Superior temporal gyrus (tissue), 1 donor: ENCODE measurements around the gene COL1A1.

Experiments
- DNase-seq: peaks from one replicate; pipeline ENCODE4 v3.0.0-alpha.2; 2016; ENCODE audit errors: extremely low spot score

Gene COL1A1

DNA sequence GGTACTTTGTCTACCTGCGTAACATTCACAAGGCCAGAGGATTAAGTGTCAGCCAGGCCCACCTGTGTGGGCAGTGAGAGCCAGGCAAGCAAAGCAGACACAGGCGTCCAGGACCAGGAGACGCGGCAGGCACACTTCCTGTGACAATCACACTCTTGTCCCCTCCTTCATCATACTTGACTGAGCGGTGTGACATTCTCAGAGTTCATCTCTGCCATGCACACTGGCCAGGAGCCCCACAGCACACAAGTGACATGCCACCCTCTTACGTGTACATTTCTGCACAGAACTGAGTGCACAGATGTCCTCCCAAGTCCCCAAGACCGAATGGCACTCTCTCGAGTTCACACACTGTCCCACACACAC is 59.7 kb downstream of the COL1A1 start:
- DNase-seq, result no peak

GRCh38 chr17:50141026-50141744 is 60.2 kb downstream of the COL1A1 start:
- no peak for DNase-seq

- peak; percentile 69 for DNase-seq
Measured at GRCh38 chr17:50139950-50140885, 61.2 kb downstream of the COL1A1 start.

DNA sequence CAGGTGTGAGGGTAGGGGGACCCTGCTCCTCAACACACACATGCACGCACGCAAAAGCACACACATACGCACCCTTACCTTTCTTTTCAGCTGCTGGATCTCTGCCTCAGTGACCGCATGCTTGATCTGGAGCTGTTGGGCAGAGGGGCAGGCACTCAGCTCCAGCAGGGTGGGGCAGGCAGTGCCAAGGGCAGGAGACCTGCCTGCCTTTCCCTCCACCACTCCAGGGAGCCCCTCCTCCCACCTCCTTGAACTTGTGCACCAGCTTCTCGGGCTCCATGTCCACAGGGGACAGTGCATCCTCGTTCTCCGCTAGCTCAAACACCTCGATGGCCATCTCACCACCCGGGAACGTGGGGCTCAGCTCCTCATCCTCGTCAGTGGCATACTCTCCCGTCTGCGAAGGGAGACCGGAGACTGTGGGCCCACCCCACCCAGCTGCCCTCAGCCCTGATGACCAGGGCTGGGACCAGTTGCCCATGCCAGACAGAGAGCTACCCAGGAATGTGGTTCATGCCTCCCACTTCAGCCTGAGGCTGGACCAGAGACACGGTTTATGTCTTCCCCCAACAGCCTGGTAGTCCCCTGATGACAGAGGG is 62.1 kb downstream of the COL1A1 start:
- no peak for DNase-seq

DNA sequence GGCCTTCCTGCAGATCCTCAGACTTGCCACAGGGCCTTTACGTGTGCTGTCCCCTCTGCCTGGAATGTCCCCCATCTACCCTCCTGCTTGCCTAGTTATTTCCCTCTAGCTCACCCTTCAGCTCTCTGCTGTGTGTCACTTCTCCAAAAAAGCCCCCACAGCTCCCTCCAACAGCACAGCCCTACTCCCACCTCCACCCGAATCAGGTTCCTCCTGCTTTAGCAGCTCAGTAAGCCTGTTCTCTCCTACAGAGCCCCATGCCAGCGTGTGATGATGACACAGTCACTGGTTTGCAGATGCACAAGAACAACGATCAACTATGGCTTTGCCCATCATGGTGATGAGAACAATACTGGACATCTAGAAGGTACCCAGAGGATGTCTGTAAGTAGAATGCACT is 64.4 kb downstream of the COL1A1 start:
- DNase-seq, result no peak

GRCh38 chr17:50136096-50136687 is 65.2 kb downstream of the COL1A1 start:
- DNase-seq, result no peak

GRCh38 chr17:50135316-50136095 is 65.9 kb downstream of the COL1A1 start:
- DNase-seq, result no peak

GRCh38 chr17:50134206-50135110 is 67.0 kb downstream of the COL1A1 start:
- no peak for DNase-seq

DNA sequence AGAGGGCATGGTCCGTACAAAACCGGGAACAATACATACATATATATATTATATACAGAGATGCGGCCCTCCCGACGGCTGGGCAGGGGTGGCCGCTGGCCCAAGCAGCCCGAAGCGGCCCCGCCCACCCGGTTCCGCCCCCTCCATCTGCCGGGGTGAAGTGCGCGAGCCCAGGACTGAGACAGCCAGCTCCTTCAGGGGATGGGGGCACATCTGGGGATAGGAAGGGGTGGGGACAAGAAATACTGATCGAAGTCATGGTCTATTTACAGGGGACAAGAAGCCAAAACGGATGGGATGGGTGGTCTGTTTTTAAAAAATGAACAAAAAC is 67.7 kb downstream of the COL1A1 start:
- no peak for DNase-seq
